ENCODE measurements around the gene CFAP157. TPM values are rescaled to one million over a fixed set of nuclear protein-coding genes. Genes with fewer than 3 reads are reported as not detected.

The CFAP157 gene
- total and polyA plus RNA-seq, 2 of the 13 experiments (the other 11 are each of a cell fraction or from before 2014, with no cell fraction given) = 0.07 TPM; not detected in 1

GRCh38 chr9:127734747-127735529, 28.1 kb downstream of the CFAP157 start, which contains the start of gene TOR2A (continued):
- TF ChIP-seq ZNF597 (CRISPR knock-in tag; IDR thresholded peaks at IDR 0.05) = no peak
- TF ChIP-seq GABPA (IDR thresholded peaks at IDR 0.05; ENCODE audit: low read depth, low read length) = peak; percentile 71
- peak; percentile 85 for TF ChIP-seq GABPA (CRISPR knock-in tag; IDR thresholded peaks at IDR 0.05; ENCODE audit: low read depth)
- TF ChIP-seq ZNF749 (CRISPR knock-in tag; IDR thresholded peaks at IDR 0.05; ENCODE audit: borderline replicate concordance) = 0 out of 2 replicates have a peak, but pooled peaks have one; percentile 17
- TF ChIP-seq, protein P1, sequence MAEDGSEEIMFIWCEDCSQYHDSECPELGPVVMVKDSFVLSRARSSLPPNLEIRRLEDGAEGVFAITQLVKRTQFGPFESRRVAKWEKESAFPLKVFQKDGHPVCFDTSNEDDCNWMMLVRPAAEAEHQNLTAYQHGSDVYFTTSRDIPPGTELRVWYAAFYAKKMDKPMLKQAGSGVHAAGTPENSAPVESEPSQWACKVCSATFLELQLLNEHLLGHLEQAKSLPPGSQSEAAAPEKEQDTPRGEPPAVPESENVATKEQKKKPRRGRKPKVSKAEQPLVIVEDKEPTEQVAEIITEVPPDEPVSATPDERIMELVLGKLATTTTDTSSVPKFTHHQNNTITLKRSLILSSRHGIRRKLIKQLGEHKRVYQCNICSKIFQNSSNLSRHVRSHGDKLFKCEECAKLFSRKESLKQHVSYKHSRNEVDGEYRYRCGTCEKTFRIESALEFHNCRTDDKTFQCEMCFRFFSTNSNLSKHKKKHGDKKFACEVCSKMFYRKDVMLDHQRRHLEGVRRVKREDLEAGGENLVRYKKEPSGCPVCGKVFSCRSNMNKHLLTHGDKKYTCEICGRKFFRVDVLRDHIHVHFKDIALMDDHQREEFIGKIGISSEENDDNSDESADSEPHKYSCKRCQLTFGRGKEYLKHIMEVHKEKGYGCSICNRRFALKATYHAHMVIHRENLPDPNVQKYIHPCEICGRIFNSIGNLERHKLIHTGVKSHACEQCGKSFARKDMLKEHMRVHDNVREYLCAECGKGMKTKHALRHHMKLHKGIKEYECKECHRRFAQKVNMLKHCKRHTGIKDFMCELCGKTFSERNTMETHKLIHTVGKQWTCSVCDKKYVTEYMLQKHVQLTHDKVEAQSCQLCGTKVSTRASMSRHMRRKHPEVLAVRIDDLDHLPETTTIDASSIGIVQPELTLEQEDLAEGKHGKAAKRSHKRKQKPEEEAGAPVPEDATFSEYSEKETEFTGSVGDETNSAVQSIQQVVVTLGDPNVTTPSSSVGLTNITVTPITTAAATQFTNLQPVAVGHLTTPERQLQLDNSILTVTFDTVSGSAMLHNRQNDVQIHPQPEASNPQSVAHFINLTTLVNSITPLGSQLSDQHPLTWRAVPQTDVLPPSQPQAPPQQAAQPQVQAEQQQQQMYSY (CRISPR knock-in tag; IDR thresholded peaks at IDR 0.05) = peak; percentile 32; the same call in 1 of the 2 replicates
- peak; percentile 60; the same call in 1 of the 2 replicates for TF ChIP-seq FOXK1 (CRISPR knock-in tag; IDR thresholded peaks at IDR 0.05; ENCODE audit: borderline replicate concordance, low read depth)
- TF ChIP-seq ZNF850 (CRISPR knock-in tag; conservative IDR thresholded peaks at IDR 0.05) = no peak
- 0 out of 2 replicates have a peak, but pooled peaks have one; percentile 68 for TF ChIP-seq KDM2A (CRISPR knock-in tag; IDR thresholded peaks at IDR 0.05; ENCODE audit: borderline replicate concordance, low read depth)
- TF ChIP-seq, protein P2, sequence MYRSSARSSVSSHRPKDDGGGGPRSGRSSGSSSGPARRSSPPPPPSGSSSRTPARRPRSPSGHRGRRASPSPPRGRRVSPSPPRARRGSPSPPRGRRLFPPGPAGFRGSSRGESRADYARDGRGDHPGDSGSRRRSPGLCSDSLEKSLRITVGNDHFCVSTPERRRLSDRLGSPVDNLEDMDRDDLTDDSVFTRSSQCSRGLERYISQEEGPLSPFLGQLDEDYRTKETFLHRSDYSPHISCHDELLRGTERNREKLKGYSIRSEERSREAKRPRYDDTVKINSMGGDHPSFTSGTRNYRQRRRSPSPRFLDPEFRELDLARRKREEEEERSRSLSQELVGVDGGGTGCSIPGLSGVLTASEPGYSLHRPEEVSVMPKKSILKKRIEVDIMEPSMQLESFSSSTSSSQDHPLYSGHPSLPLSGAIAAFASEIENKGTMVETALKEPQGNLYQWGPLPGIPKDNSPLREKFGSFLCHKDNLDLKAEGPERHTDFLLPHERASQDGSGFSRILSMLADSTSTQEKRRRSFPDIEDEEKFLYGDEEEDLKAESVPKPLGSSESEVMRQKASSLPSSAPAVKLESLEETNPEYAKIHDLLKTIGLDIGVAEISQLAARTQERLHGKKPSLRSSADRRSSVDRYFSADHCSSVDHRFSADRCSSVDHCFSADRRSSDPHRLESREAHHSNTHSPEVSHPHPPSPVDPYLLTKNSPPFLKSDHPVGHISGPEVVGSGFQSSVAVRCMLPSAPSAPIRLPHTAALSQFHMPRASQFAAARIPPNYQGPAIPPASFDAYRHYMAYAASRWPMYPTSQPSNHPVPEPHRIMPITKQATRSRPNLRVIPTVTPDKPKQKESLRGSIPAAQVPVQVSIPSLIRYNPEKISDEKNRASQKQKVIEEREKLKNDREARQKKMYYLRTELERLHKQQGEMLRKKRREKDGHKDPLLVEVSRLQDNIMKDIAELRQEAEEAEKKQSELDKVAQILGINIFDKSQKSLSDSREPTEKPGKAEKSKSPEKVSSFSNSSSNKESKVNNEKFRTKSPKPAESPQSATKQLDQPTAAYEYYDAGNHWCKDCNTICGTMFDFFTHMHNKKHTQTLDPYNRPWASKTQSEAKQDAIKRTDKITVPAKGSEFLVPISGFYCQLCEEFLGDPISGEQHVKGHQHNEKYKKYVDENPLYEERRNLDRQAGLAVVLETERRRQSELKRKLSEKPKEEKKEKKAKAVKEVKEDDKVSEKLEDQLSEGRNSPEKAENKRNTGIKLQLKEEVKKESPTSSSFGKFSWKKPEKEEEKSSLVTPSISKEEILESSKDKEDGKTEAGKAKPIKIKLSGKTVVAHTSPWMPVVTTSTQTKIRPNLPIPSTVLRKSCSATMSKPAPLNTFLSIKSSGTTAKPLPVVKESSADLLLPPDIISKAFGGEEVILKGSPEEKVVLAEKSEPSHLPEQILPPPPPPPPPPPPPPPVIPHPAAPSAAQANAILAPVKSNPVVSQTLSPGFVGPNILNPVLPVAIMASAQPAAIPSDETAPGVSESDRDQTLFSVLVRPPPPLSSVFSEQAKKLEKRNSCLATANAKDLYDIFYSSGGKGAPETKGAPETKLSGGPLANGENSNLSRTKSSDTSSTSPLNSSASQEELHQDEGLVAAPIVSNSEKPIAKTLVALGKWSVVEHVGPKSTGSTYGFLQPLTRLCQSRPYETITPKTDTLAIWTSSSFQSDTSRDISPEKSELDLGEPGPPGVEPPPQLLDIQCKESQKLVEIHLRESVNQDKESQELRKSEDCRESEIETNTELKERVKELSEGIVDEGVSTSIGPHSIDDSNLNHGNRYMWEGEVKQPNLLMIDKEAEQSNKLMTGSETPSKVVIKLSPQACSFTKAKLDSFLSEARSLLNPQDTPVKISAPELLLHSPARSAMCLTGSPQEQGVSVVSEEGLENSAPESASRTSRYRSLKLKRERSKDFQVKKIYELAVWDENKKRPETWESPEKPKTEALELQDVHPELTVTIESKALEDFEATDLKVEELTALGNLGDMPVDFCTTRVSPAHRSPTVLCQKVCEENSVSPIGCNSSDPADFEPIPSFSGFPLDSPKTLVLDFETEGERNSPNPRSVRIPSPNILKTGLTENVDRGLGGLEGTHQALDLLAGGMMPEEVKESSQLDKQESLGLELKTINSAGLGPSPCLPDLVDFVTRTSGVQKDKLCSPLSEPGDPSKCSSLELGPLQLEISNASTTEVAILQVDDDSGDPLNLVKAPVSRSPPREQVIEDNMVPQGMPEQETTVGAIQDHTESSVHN (CRISPR knock-in tag; IDR thresholded peaks at IDR 0.05) = no peak
